Activated T-cell treated with anti-CD3 and anti-CD28 coated beads, Interleukin-2, amount 50 U/mL, for 4 hours (primary cell): ENCODE data around the gene VAMP4. TPM values are rescaled to one million over a fixed set of nuclear protein-coding genes. Genes with fewer than 3 reads are reported as not detected.
"Not testable (repeated sequence)": the region's sequence is repeated elsewhere in the genome, so short reads cannot be mapped to it uniquely, and the experiment has no call there.

Experiments used
- ATAC-seq, 2 donors: fragments of 200-7000 bp; cut with Tn5 transposase; one replicate each; pipeline ENCODE4 v1.10.0; 2021
- DNase-seq: peaks from one replicate; pipeline ENCODE4 v3.0.0-alpha.2; 2020
- H3K27me3 Mint-ChIP-seq: one replicate; pipeline ENCODE4 v1.8.0; 2021; ENCODE audit warnings: low read depth, mixed read lengths
- H3K36me3 Mint-ChIP-seq: one replicate; pipeline ENCODE4 v1.8.0; 2022; ENCODE audit warnings: mixed read lengths; ENCODE audit not compliant: insufficient read depth
- H3K4me1 Mint-ChIP-seq: one replicate; pipeline ENCODE4 v1.8.0; 2021; ENCODE audit warnings: low read depth, mixed read lengths
- H3K4me3 Mint-ChIP-seq: one replicate; pipeline ENCODE4 v1.8.0; 2021; ENCODE audit warnings: mild to moderate bottlenecking, moderate library complexity, mixed read lengths
- H3K9me3 Mint-ChIP-seq: one replicate; pipeline ENCODE4 v1.8.0; 2021; ENCODE audit warnings: mixed read lengths
- total RNA-seq, 3 donors: library from RNA; stranded (reverse); gene quantifications; one replicate each; pipeline ENCODE4 v1.2.1, GENCODE V29; 2021

The VAMP4 gene
- total RNA-seq, 3 donors from 2014 or later: 6.4 to 8.0 (median 6.9) TPM

- H3K9me3 Mint-ChIP-seq: no peaks in the 10 kb centered on the region
- DNase-seq: no peak
- no peak overlapping the region for H3K4me3 Mint-ChIP-seq
- ATAC-seq: no peak
- H3K4me1 Mint-ChIP-seq: no peaks in the 10 kb centered on the region
- H3K36me3 Mint-ChIP-seq: peaks cover 27% of the 10 kb centered on the region
- H3K27me3 Mint-ChIP-seq: no peaks in the 10 kb centered on the region
Observed at GRCh38 chr1:171702598-171702997, 39.3 kb downstream of the VAMP4 start.

- Mint-ChIP-seq H3K27me3 (no peaks in the 10 kb centered on the region), H3K36me3 (peaks cover 30% of the 10 kb centered on the region), H3K9me3 (peaks cover 14% of the 10 kb centered on the region), H3K4me3 (no peak overlapping the region), H3K4me1 (no peaks in the 10 kb centered on the region)
- ATAC-seq (no peak), DNase-seq (no peak)
Observed at GRCh38 chr1:171699531-171699930, 42.3 kb downstream of the VAMP4 start.

DNA sequence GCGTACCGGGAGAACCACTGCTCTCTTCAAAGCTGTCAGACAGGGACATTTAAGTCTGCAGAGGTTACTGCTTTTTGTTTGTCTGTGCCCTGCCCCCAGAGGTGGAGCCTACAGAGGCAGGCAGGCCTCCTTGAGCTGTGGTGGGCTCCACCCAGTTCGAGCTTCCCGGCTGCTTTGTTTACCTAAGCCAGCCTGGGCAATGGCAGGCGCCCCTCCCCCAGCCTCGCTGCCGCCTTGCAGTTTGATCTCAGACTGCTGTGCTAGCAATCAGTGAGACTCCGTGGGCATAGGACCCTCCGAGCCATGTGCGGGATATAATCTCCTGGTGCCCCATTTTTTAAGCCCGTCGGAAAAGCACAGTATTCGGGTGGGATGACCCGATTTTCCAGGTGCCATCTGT is 46.1 kb downstream of the VAMP4 start:
- not testable (repeated sequence) for ATAC-seq, H3K4me1 Mint-ChIP-seq, H3K4me3 Mint-ChIP-seq, DNase-seq, H3K27me3 Mint-ChIP-seq
- peaks cover 12% of the 10 kb centered on the region for H3K36me3 Mint-ChIP-seq
- peaks cover 23% of the 10 kb centered on the region for H3K9me3 Mint-ChIP-seq

GRCh38 chr1:171693541-171693940 is 48.3 kb downstream of the VAMP4 start:
- ATAC-seq, H3K4me1 Mint-ChIP-seq, H3K27me3 Mint-ChIP-seq, DNase-seq, H3K4me3 Mint-ChIP-seq: not testable (repeated sequence)
- Mint-ChIP-seq H3K36me3 (peaks cover 12% of the 10 kb centered on the region), H3K9me3 (peaks cover 25% of the 10 kb centered on the region)

- no peak for ATAC-seq
- no peaks in the 10 kb centered on the region for H3K27me3 Mint-ChIP-seq
- no peaks in the 10 kb centered on the region for H3K36me3 Mint-ChIP-seq
Observed at GRCh38 chr1:171683870-171684269, 58.0 kb downstream of the VAMP4 start.

GRCh38 chr1:171680339-171680738 is 61.5 kb downstream of the VAMP4 start:
- peaks cover 3% of the 10 kb centered on the region for H3K27me3 Mint-ChIP-seq
- no peaks in the 10 kb centered on the region for H3K9me3 Mint-ChIP-seq
- H3K4me1 Mint-ChIP-seq: no peaks in the 10 kb centered on the region
- no peaks in the 10 kb centered on the region for H3K36me3 Mint-ChIP-seq
- no peak for ATAC-seq
- no peak overlapping the region for H3K4me3 Mint-ChIP-seq
- DNase-seq: no peak

More at GRCh38 chr1:171683870-171684269, 58.0 kb downstream of the VAMP4 start:
- Mint-ChIP-seq H3K9me3 (peaks cover 8% of the 10 kb centered on the region), H3K4me1 (no peaks in the 10 kb centered on the region), H3K4me3 (no peak overlapping the region)
- no peak for DNase-seq

DNA sequence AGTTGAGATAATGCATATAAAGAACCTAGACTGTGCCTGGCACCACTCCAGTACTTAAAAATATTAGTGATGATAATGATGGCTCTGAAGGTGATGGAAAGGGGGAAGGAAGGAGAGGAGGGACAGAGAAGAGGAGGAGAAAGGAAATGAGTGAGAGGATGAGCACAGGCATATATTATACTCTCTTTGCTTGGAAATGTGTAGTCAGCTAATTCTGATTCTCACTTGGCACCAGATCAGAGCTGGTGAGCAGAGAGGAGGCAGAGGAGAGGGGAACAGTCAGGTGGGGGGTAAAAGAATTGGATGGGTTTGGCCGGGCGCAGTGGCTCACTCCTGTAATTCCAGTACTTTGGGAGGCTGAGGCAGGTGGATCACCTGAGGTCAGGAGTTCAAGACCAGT is 65.0 kb downstream of the VAMP4 start:
- no peak for ATAC-seq
- no peak for DNase-seq
- Mint-ChIP-seq H3K36me3 (no peaks in the 10 kb centered on the region), H3K27me3 (peaks cover 7% of the 10 kb centered on the region), H3K9me3 (no peaks in the 10 kb centered on the region), H3K4me3 (no peak overlapping the region), H3K4me1 (no peaks in the 10 kb centered on the region)

DNA sequence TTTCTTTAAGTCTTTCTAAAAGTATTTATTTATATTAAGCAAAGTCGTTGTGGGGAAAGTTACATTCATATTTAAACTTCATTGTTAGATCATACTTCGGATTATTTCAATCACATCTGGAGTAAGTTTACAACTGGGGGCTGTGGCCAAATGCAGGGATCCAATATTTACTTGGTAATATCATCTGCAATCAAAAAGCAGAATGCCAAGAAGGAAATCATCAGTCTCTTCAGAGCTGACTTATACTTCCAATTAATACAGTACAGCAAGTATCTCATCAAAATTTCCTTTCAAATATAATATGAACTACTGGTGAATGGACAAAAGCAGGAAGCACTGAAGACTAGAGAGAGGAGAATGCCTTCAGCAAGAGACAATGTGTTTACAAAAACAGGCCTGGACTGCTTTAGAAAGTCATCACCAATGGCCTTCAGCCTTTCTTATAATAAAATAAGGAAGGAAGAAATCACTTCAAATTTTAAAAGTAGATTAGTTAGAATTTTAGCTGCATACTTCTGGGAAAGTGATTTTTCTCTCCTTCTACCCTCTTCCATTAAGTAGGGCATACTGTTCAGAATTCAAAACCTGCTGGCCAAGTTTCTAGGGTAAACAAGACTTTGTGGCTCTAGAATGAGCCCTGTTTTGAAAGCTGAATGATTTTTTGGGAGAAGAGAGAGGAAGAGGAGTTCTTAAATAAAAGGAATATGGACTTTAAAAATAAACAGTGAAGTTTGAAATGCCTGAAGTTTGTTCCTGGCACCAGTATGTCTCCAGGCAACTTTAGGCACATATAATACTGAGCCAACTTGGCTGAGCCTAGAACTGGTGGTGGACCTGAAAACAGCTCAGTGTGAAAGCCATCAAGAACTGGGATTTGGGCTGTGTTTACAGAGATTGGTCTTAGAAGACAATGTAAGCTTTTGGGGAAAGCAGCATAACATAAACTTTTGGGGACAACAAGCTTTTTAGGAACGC is 67.1 kb downstream of the VAMP4 start:
- H3K4me3 Mint-ChIP-seq: no peak overlapping the region
- no peaks in the 10 kb centered on the region for H3K9me3 Mint-ChIP-seq
- H3K36me3 Mint-ChIP-seq: no peaks in the 10 kb centered on the region
- no peak for ATAC-seq
- no peak for DNase-seq
- no peaks in the 10 kb centered on the region for H3K4me1 Mint-ChIP-seq
- peaks cover 7% of the 10 kb centered on the region for H3K27me3 Mint-ChIP-seq

DNA sequence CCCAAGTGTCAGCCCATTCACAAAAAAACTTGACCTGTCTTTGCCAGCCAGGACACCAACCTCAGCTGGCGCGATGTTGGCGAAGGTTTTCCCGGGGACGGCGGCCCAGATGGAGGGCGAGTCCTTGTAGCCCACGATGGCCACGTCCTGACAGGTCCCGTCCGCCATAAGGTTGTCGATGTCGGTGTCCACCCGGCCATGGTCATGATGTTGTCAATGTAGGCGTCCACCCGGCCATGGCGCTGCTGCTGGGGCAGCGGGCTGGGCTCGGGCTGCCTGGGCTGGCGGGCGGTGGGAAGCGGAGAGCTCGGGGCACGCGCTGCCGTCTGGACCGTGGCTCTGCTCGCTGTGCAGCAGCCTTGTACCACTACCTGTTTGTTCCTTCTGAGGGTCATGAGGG is 71.1 kb downstream of the VAMP4 start:
- ATAC-seq: no peak
- no peaks in the 10 kb centered on the region for H3K9me3 Mint-ChIP-seq
- no peak overlapping the region for H3K4me3 Mint-ChIP-seq
- no peak for DNase-seq
- no peaks in the 10 kb centered on the region for H3K4me1 Mint-ChIP-seq
- no peaks in the 10 kb centered on the region for H3K36me3 Mint-ChIP-seq
- peaks cover 4% of the 10 kb centered on the region for H3K27me3 Mint-ChIP-seq

GRCh38 chr1:171668372-171668771 is 73.5 kb downstream of the VAMP4 start:
- no peak overlapping the region for H3K4me3 Mint-ChIP-seq
- no peak for ATAC-seq

DNA sequence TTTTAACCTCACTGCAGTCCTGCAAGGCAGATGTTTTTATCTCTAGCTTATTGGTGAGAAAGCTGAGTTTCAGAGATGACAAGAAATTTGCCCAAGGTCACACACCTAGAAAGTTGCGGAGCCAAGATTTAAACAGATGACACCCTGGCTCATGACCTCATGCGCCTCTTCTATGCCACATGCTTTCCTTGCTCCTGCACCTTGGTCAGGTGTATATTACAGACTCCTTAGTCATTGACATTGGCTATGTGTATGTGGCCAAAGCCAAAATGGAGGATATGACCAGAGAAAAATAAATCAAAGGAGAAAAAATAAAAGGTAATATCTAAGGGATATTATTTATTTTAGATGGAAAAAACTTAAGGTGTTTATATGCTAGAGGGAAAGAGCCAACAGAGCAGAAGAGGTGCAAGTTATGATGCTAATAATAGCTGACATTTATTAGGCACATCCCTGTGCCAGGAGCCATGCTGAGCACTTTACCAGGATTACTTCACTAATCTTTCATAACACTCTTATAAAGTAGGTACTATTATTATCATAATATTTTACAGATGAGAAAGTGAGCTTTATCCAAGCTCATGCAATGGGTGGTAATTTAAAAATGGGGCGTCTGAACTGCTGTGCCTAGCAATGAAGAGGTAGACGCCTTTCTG is 75.6 kb downstream of the VAMP4 start:
- Mint-ChIP-seq H3K36me3 (no peaks in the 10 kb centered on the region), H3K9me3 (no peaks in the 10 kb centered on the region), H3K27me3 (no peaks in the 10 kb centered on the region), H3K4me1 (no peaks in the 10 kb centered on the region), H3K4me3 (no peak overlapping the region)
- DNase-seq (no peak), ATAC-seq (no peak)

More at GRCh38 chr1:171668372-171668771, 73.5 kb downstream of the VAMP4 start:
- no peaks in the 10 kb centered on the region for H3K4me1 Mint-ChIP-seq
- peaks cover 2% of the 10 kb centered on the region for H3K27me3 Mint-ChIP-seq
- DNase-seq: no peak
- H3K36me3 Mint-ChIP-seq: no peaks in the 10 kb centered on the region
- H3K9me3 Mint-ChIP-seq: no peaks in the 10 kb centered on the region

GRCh38 chr1:171664976-171665375 is 76.9 kb downstream of the VAMP4 start:
- Mint-ChIP-seq H3K36me3 (no peaks in the 10 kb centered on the region), H3K9me3 (no peaks in the 10 kb centered on the region), H3K4me3 (no peak overlapping the region), H3K4me1 (no peaks in the 10 kb centered on the region), H3K27me3 (no peaks in the 10 kb centered on the region)
- DNase-seq (no peak), ATAC-seq (no peak)

DNA sequence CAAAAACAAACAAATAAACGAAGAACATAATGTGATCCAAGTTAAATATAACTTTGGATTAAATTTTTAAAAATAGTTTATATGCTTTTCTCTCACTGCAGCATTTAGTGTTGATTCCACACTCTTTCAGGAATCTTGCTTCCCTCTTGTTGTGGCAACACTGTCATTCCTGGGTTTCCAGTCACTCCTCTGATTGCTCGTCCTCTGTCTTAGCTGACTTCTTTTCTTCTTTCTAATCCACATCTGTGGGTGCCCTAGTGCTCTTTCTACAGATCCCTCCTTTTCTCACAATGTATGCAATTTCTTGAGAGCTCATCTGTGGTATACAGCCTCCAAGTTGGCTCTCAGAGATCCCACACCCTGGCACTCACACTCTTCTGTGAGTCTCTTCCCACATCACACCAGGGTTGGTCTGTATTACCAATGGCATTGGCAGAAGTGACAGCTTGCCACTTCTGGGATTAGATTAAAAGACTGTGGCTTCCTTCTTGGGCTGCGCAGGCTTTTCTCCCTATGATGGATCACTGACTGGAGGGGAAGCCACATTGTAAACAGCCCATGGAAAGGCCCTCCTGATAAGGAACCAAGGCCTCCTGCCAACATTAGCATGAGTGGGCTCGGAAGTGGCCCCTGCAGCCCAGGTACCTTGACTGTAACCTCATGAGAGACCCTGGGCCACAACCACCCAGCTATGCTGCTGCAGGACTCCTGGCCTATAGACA is 77.8 kb downstream of the VAMP4 start:
- DNase-seq: no peak
- Mint-ChIP-seq H3K4me3 (no peak overlapping the region), H3K4me1 (no peaks in the 10 kb centered on the region), H3K9me3 (no peaks in the 10 kb centered on the region), H3K36me3 (no peaks in the 10 kb centered on the region), H3K27me3 (no peaks in the 10 kb centered on the region)
- no peak for ATAC-seq

GRCh38 chr1:171663036-171663853 is 78.6 kb downstream of the VAMP4 start:
- Mint-ChIP-seq H3K4me3 (no peak overlapping the region), H3K9me3 (no peaks in the 10 kb centered on the region), H3K36me3 (no peaks in the 10 kb centered on the region), H3K4me1 (no peaks in the 10 kb centered on the region), H3K27me3 (no peaks in the 10 kb centered on the region)
- ATAC-seq: no peak
- no peak for DNase-seq
